Uterus (tissue), 4 donors: ENCODE data around the gene SIPA1L3. TPM values are rescaled to one million over a fixed set of nuclear protein-coding genes. Genes with fewer than 3 reads are reported as not detected.

Source experiments
- DNase-seq, 2 donors: peaks; one replicate each; pipeline ENCODE4 v3.0.0-alpha.2; 2019 to 2020
- H3K27ac ChIP-seq, 2 donors: fragments of 200-600 bp; sonication (generic); 1 replicate in 1 of 2; 2 replicates in 1 of 2; pipeline ENCODE4 v1.5.1; 2016 to 2018
- H3K27me3 ChIP-seq, 2 donors: fragments of 200-600 bp; sonication (generic); one replicate each; pipeline ENCODE4 v1.5.1; 2018 to 2019; ENCODE audit warnings: control low read depth in 1 of 2
- H3K36me3 ChIP-seq, 2 donors: fragments of 200-600 bp; sonication (generic); one replicate each; pipeline ENCODE4 v1.5.1; 2019; ENCODE audit warnings: control low read depth in 1 of 2
- H3K4me1 ChIP-seq, 2 donors: fragments of 200-600 bp; sonication (generic); one replicate each; pipeline ENCODE4 v1.5.1; 2018 to 2019; ENCODE audit warnings: control low read depth in 1 of 2
- H3K4me3 ChIP-seq, 2 donors: fragments of 200-600 bp; sonication (generic); 1 replicate in 1 of 2; 2 replicates in 1 of 2; pipeline ENCODE4 v1.5.1; 2018 to 2019; ENCODE audit warnings: mild to moderate bottlenecking in 1 of 2
- H3K9me3 ChIP-seq, 2 donors: fragments of 200-600 bp; sonication (generic); one replicate each; pipeline ENCODE4 v1.5.1; 2019; ENCODE audit warnings: control low read depth in 1 of 2
- POLR2A ChIP-seq, 2 donors: fragments of 450-650 bp; IDR thresholded peaks; one replicate each; pipeline ENCODE4 v1.6.1; 2016; ENCODE audit warnings: antibody characterized with exemption in 2 of 2, mild to moderate bottlenecking in 1 of 2, moderate library complexity in 1 of 2
- intact Hi-C: fragments of 100-400 bp; cut with DNase I; formaldehyde crosslinking; loops from one replicate; pipeline ENCODE4 v1.15.1; 2023; ENCODE audit warnings: low total_unique reads
- total RNA-seq, 4 donors: library from RNA; depleted of rRNA in 3 of 4; stranded (reverse); fragments of >200 nt in 3 of 4; gene quantifications; one replicate each; pipeline versions ENCODE4 v1.1.0 to v1.2.4, GENCODE V29; 2014 to 2023
- TF ChIP-seq, protein P1 (sequence below), 4 experiments: fragments of 200-600 bp in 2 of 4; fragments of 450-650 bp in 2 of 4; sonication (generic) in 2 of 4; IDR thresholded peaks; one replicate each; pipeline ENCODE4 v1.5.1; 2016 to 2019; ENCODE audit warnings: antibody characterized with exemption in 4 of 4, mild to moderate bottlenecking in 2 of 4, moderate library complexity in 1 of 4
- donor health status: DM: yes; HTN: yes; CAD: no.

SIPA1L3 gene
- total RNA-seq, 4 donors from 2014 or later: 11.5 to 41.8 (median 21.5) TPM

- TF ChIP-seq, protein P1, sequence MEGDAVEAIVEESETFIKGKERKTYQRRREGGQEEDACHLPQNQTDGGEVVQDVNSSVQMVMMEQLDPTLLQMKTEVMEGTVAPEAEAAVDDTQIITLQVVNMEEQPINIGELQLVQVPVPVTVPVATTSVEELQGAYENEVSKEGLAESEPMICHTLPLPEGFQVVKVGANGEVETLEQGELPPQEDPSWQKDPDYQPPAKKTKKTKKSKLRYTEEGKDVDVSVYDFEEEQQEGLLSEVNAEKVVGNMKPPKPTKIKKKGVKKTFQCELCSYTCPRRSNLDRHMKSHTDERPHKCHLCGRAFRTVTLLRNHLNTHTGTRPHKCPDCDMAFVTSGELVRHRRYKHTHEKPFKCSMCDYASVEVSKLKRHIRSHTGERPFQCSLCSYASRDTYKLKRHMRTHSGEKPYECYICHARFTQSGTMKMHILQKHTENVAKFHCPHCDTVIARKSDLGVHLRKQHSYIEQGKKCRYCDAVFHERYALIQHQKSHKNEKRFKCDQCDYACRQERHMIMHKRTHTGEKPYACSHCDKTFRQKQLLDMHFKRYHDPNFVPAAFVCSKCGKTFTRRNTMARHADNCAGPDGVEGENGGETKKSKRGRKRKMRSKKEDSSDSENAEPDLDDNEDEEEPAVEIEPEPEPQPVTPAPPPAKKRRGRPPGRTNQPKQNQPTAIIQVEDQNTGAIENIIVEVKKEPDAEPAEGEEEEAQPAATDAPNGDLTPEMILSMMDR (IDR thresholded peaks at IDR 0.05): no peak
- TF ChIP-seq POLR2A (IDR thresholded peaks at IDR 0.05): no peak
- H3K27me3 ChIP-seq: no peaks in the 10 kb centered on the region
- no peaks in the 10 kb centered on the region for H3K4me1 ChIP-seq
- intact Hi-C loops: no loop called here
- DNase-seq: no peak
- no peaks in the 10 kb centered on the region for H3K36me3 ChIP-seq
- H3K9me3 ChIP-seq: no peaks in the 10 kb centered on the region
- no peak overlapping the region for H3K27ac ChIP-seq
- H3K4me3 ChIP-seq: no peak overlapping the region
Measured at GRCh38 chr19:37991176-37991835, 84.3 kb downstream of the SIPA1L3 start.

GRCh38 chr19:37991841-37992248 lies 84.8 kb downstream of the SIPA1L3 start:
- H3K4me3 ChIP-seq: no peak overlapping the region
- no peaks in the 10 kb centered on the region for H3K9me3 ChIP-seq
- no peak for TF ChIP-seq POLR2A (IDR thresholded peaks at IDR 0.05)
- TF ChIP-seq, protein P1 (IDR thresholded peaks at IDR 0.05): no peak
- DNase-seq: no peak
- no peaks in the 10 kb centered on the region for H3K27me3 ChIP-seq
- H3K36me3 ChIP-seq: no peaks in the 10 kb centered on the region
- intact Hi-C loops: no loop called here
- H3K27ac ChIP-seq: no peak overlapping the region
- H3K4me1 ChIP-seq: no peaks in the 10 kb centered on the region

GRCh38 chr19:37992761-37993160 lies 85.8 kb downstream of the SIPA1L3 start:
- intact Hi-C loops: no loop called here
- Histone ChIP-seq H3K27me3 (no peaks in the 10 kb centered on the region), H3K4me3 (no peak overlapping the region), H3K27ac (no peak overlapping the region), H3K9me3 (no peaks in the 10 kb centered on the region), H3K36me3 (no peaks in the 10 kb centered on the region), H3K4me1 (no peaks in the 10 kb centered on the region)
- DNase-seq: no peak
- TF ChIP-seq, protein P1 (IDR thresholded peaks at IDR 0.05): no peak
- no peak for TF ChIP-seq POLR2A (IDR thresholded peaks at IDR 0.05)

DNA sequence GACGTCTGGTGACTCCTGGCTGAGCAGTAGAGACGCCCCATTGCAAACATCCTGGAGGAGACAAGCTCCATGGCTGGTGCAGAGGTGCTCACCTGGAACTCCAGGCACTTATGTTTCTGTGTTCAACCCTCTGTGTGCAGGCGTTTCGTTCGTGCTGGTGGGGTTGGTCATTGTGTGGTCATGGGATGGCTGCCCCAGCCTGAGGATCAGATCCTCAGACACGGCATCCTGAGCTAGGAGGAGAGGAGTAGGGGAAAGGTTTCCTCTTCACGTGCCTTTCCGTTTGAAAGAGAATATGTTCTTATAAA lies 87.8 kb downstream of the SIPA1L3 start:
- Histone ChIP-seq H3K4me1 (no peaks in the 10 kb centered on the region), H3K27me3 (no peaks in the 10 kb centered on the region), H3K36me3 (no peaks in the 10 kb centered on the region), H3K9me3 (no peaks in the 10 kb centered on the region), H3K27ac (no peak overlapping the region), H3K4me3 (no peak overlapping the region)
- TF ChIP-seq, protein P1 (IDR thresholded peaks at IDR 0.05): no peak
- no peak for DNase-seq
- intact Hi-C loops: no loop called here

DNA sequence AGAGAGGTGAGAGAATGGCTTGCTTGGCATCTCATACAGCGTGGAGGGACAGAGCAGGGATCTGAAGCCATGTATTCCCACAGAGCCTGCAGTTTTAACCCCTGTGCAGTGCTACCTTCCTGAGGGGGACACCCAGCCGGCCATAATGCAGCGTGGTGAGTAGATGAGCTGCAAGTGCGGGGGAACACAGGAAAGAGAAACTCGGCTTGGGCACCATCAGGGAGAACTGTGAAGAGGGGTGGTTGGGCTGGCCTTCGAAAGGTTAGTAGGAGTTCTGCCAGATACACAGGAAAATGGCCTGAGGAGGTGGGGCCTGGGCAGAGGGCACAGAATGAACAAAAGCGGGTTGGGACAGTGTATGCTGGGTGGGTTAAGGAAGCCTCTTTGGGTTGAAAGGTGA lies 88.3 kb downstream of the SIPA1L3 start:
- TF ChIP-seq, protein P1 (IDR thresholded peaks at IDR 0.05): no peak
- no peak for TF ChIP-seq POLR2A (IDR thresholded peaks at IDR 0.05)
- no peaks in the 10 kb centered on the region for H3K27me3 ChIP-seq
- H3K4me1 ChIP-seq: no peaks in the 10 kb centered on the region
- no peak overlapping the region for H3K4me3 ChIP-seq
- H3K27ac ChIP-seq: no peak overlapping the region
- DNase-seq: no peak
- H3K9me3 ChIP-seq: no peaks in the 10 kb centered on the region
- no peaks in the 10 kb centered on the region for H3K36me3 ChIP-seq
- intact Hi-C loops: no loop called here
